A549 (cell line): ENCODE measurements around the gene MND1. TPM values are rescaled to one million over a fixed set of nuclear protein-coding genes. Genes with fewer than 3 reads are reported as not detected.

ENCODE experiments used
- ATAC-seq, 2 experiments: fragments of 200-7000 bp in 1 of 2; fragments of >200 bp in 1 of 2; cut with Nextera tagmentation in 1 of 2; cut with Tn5 transposase in 1 of 2; 3 replicates each; pipeline versions ENCODE4 v1.8.0 to v1.9.1; 2018 to 2020; ENCODE audit warnings: mild to moderate bottlenecking in 1 of 2, moderate library complexity in 1 of 2
- CTCF ChIA-PET: fragments of 300-600 bp; sonication (Branson Sonifier 250); formaldehyde crosslinking; extraction: SDS; loops from one replicate; lab custom pipeline; 2021; ENCODE audit warnings: antibody characterized with exemption, inconsistent platforms; lab: Yijun Ruan, JAX
- POLR2A ChIA-PET: fragments of 350-600 bp; formaldehyde crosslinking; extraction: SDS; loops from one replicate; lab custom pipeline; 2021; ENCODE audit warnings: antibody characterized with exemption, inconsistent platforms; lab: Yijun Ruan, JAX
- DNase-seq, 2 experiments: peaks; one replicate each; pipeline versions ENCODE4 v3.0.0 to v3.0.0-alpha.2; 2011 to 2016; ENCODE audit warnings: low read depth in 1 of 2, low spot score in 1 of 2
- FAIRE-seq: peaks from 2 replicates; lab custom pipeline; 2011; peaks lifted over from hg19 to GRCh38; lab: Jason Lieb, UNC
- H3K27ac ChIP-seq, 2 experiments: fragments of >200 bp; sonication (Bioruptor Twin); formaldehyde crosslinking; 3 replicates each; pipeline ENCODE4 v1.5.1; 2016 to 2017
- H3K4me1 ChIP-seq: fragments of >200 bp; sonication (Bioruptor Twin); formaldehyde crosslinking; 3 replicates; pipeline ENCODE4 v1.6.1; 2016
- H3K4me2 ChIP-seq: fragments of >200 bp; sonication (Bioruptor Twin); formaldehyde crosslinking; 3 replicates; pipeline ENCODE4 v1.6.1; 2016
- H3K4me3 ChIP-seq: fragments of >200 bp; sonication (Bioruptor Twin); formaldehyde crosslinking; 3 replicates; pipeline ENCODE4 v1.5.1; 2016
- H3K9me3 ChIP-seq: fragments of >200 bp; sonication (Bioruptor Twin); formaldehyde crosslinking; 3 replicates; pipeline ENCODE4 v1.6.1; 2016
- CHD2 ChIP-seq: fragments of 150-350 bp; IDR thresholded peaks from 2 replicates; pipeline ENCODE4 v1.6.1; 2014; ENCODE audit warnings: low read length; ENCODE audit not compliant: partially characterized antibody
- EHMT2 ChIP-seq: fragments of 200-600 bp; sonication (generic); IDR thresholded peaks from 2 replicates; pipeline ENCODE4 v1.6.1; 2016; ENCODE audit warnings: antibody characterized with exemption, low read depth, mild to moderate bottlenecking, moderate library complexity
- EP300 ChIP-seq, 2 experiments: fragments of >200 bp; sonication (Bioruptor Twin); formaldehyde crosslinking; IDR thresholded peaks; 2 replicates in 1 of 2; 3 replicates in 1 of 2; pipeline ENCODE4 v1.6.1; 2016 to 2017
- FOSB ChIP-seq: fragments of 250-450 bp; sonication (Bioruptor Pico); IDR thresholded peaks from 2 replicates; pipeline ENCODE4 v1.5.0; 2020; ENCODE audit warnings: mild to moderate bottlenecking, moderate library complexity
- FOXS1 ChIP-seq: fragments of 250-450 bp; sonication (Bioruptor Pico); IDR thresholded peaks from 2 replicates; pipeline ENCODE4 v1.5.0; 2020; ENCODE audit warnings: mild to moderate bottlenecking, moderate library complexity
- GATA3 ChIP-seq: IDR thresholded peaks from 2 replicates; pipeline ENCODE4 v1.6.1; 2012; ENCODE audit warnings: borderline replicate concordance
- HDAC2 ChIP-seq: fragments of 200-600 bp; sonication (generic); IDR thresholded peaks from 2 replicates; pipeline ENCODE4 v1.6.1; 2016
- HEYL ChIP-seq: fragments of 250-450 bp; sonication (Bioruptor Pico); IDR thresholded peaks from 2 replicates; pipeline ENCODE4 v1.8.0; 2021; ENCODE audit warnings: mild to moderate bottlenecking, moderate library complexity
- MAX ChIP-seq: IDR thresholded peaks from 2 replicates; pipeline ENCODE4 v1.6.1; 2012
- NFE2L2 ChIP-seq: fragments of 150-350 bp; conservative IDR thresholded peaks from 2 replicates; pipeline ENCODE4 v1.6.1; 2014; ENCODE audit warnings: low read length
- NR3C1 ChIP-seq: fragments of >200 bp; sonication (Bioruptor Twin); formaldehyde crosslinking; IDR thresholded peaks from 3 replicates; pipeline ENCODE4 v1.6.1; 2017
- PHF8 ChIP-seq: fragments of 200-600 bp; sonication (generic); IDR thresholded peaks from 2 replicates; pipeline ENCODE4 v1.6.1; 2016; ENCODE audit warnings: low read depth, mild to moderate bottlenecking, antibody characterized with exemption, moderate library complexity, borderline replicate concordance
- POLR2A ChIP-seq: IDR thresholded peaks from 2 replicates; pipeline ENCODE4 v1.6.1; 2012; ENCODE audit warnings: mild to moderate bottlenecking, low read length
- RCOR1 ChIP-seq: fragments of 150-350 bp; IDR thresholded peaks from 2 replicates; pipeline ENCODE4 v1.6.1; 2014; ENCODE audit warnings: antibody characterized with exemption, low read length, low read depth
- REST ChIP-seq: fragments of 200-600 bp; sonication (generic); IDR thresholded peaks from 2 replicates; pipeline ENCODE4 v1.6.1; 2016; ENCODE audit warnings: antibody characterized with exemption, mild to moderate bottlenecking, moderate library complexity
- RFX5 ChIP-seq: fragments of 450-650 bp; IDR thresholded peaks from 2 replicates; pipeline ENCODE4 v1.7.1; 2014; ENCODE audit warnings: antibody characterized with exemption, mild to moderate bottlenecking, moderate library complexity
- RNF2 ChIP-seq: fragments of 200-600 bp; sonication (generic); IDR thresholded peaks from 2 replicates; pipeline ENCODE4 v1.6.1; 2016; ENCODE audit warnings: low read depth, mild to moderate bottlenecking, antibody characterized with exemption, moderate library complexity, borderline replicate concordance
- SMC3 ChIP-seq: fragments of >200 bp; sonication (Bioruptor Twin); formaldehyde crosslinking; IDR thresholded peaks from 3 replicates; pipeline ENCODE4 v1.6.1; 2018; ENCODE audit warnings: inconsistent platforms
- WGBS: methylation state at CpG from one replicate; pipeline ENCODE4 v1.1.6; 2017; ENCODE audit errors: missing lambda C conversion rate; 5-methylcytosine and 5-hydroxymethylcytosine counted together
- polyA plus RNA-seq, 4 experiments: library from polyadenylated mRNA; depleted of rRNA in 3 of 4; stranded (reverse); fragments of >200 nt; fragmentation: RNase III in 1 of 4; extraction: RNeasy Plus Mini Kit Qiagen cat#74134 plus additional on column Dnase treatment in 1 of 4; gene quantifications; 2 replicates in 3 of 4; 3 replicates in 1 of 4; pipeline ENCODE4 v1.2.3, GENCODE V29; 2011 to 2017
- TF ChIP-seq, protein P1 (sequence below): fragments of 250-450 bp; sonication (Bioruptor Pico); IDR thresholded peaks from 2 replicates; pipeline ENCODE4 v1.5.0; 2021; ENCODE audit warnings: mild to moderate bottlenecking, moderate library complexity, borderline replicate concordance
- TF ChIP-seq, protein P2 (sequence below): fragments of 450-650 bp; IDR thresholded peaks from 2 replicates; pipeline ENCODE4 v1.6.1; 2014; ENCODE audit warnings: antibody characterized with exemption

Gene MND1
- polyA plus RNA-seq, 2 of the 4 experiments (the other 2 are of a cell fraction), result 16.3 to 16.6 TPM

DNA sequence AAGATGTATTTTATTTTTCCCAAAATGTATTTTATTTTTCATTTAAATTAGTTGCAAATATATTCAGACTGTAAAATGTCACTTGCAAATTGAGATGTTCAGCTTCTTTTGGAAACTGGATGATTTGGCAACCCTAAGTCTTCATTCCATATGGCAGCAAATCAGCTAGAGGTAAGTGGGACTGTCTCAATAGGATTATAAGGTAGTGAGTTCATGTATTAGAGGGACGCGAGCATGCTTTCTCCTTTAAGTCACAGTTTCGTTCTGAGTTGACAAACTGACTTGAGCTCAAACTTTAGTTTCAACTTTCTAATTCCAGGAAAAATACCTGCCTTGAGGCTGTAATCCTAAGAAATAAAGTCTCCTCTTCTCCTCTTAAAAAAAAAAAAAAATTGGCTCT, 77.5 kb downstream of the MND1 start:
- H3K9me3 ChIP-seq, result no peaks in the 10 kb centered on the region
- no peak for FAIRE-seq
- no peak overlapping the region for H3K4me2 ChIP-seq
- H3K27ac ChIP-seq, result no peak overlapping the region
- ATAC-seq, result no peak
- no peak for TF ChIP-seq REST
- no peak for TF ChIP-seq EP300 (IDR thresholded peaks at IDR 0.05)
- no peak for TF ChIP-seq EHMT2
- TF ChIP-seq NR3C1, result no peak
- TF ChIP-seq SMC3, result no peak
- TF ChIP-seq HEYL (CRISPR knock-in tag), result no peak
- no peak for TF ChIP-seq CHD2
- CTCF ChIA-PET, result no interaction called here
- DNase-seq, result no peak
- POLR2A ChIA-PET, result no interaction called here
- no peaks in the 10 kb centered on the region for H3K4me1 ChIP-seq
- 90% methylated on average over 3 of the region's 3 CpGs for WGBS
- H3K4me3 ChIP-seq, result no peak overlapping the region

DNA sequence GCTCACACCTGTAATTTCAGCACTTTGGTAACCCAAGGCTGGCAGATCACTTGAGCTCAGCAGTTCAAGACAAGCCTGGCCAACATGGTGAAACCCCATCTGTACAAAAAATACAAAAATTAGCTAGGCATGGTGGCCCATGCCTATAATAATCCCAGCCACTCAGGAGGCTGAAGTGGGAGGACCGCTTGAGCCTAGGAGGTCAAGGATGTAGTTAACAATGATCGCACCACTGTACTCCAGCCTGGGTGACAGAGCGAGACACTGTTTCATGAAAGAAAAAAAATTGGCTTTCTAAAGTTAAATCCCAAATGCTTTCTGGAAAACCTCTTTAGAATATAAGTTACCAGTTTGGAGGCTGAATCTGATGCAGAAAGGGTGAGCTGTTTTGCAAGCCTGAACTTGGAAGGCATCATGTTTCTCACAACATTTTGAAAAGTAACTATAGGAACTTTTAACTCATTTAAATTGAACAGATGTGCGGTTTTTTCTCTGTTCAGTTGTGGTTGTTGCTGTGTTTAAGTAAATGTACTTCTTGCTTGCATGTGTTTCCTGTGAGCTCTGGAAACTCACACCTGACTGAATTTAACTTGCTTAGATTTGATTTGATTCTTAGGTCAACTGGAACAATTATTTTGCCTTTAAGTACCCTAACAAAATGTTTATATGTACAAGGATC, 81.9 kb downstream of the MND1 start:
- FAIRE-seq, result no peak
- ATAC-seq, result no peak
- DNase-seq, result no peak
- TF ChIP-seq PHF8 (no peak), RCOR1 (no peak), MAX (no peak), GATA3 (no peak), RFX5 (no peak), RNF2 (no peak), HDAC2 (no peak), FOXS1 (CRISPR knock-in tag) (no peak), NFE2L2 (no peak), POLR2A (no peak), FOSB (CRISPR knock-in tag) (no peak)
- TF ChIP-seq, protein P1, sequence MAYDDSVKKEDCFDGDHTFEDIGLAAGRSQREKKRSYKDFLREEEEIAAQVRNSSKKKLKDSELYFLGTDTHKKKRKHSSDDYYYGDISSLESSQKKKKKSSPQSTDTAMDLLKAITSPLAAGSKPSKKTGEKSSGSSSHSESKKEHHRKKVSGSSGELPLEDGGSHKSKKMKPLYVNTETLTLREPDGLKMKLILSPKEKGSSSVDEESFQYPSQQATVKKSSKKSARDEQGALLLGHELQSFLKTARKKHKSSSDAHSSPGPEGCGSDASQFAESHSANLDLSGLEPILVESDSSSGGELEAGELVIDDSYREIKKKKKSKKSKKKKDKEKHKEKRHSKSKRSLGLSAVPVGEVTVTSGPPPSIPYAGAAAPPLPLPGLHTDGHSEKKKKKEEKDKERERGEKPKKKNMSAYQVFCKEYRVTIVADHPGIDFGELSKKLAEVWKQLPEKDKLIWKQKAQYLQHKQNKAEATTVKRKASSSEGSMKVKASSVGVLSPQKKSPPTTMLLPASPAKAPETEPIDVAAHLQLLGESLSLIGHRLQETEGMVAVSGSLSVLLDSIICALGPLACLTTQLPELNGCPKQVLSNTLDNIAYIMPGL, result no peak
- TF ChIP-seq, protein P2, sequence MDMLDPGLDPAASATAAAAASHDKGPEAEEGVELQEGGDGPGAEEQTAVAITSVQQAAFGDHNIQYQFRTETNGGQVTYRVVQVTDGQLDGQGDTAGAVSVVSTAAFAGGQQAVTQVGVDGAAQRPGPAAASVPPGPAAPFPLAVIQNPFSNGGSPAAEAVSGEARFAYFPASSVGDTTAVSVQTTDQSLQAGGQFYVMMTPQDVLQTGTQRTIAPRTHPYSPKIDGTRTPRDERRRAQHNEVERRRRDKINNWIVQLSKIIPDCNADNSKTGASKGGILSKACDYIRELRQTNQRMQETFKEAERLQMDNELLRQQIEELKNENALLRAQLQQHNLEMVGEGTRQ, result no peak
- H3K27ac ChIP-seq, result no peak overlapping the region
- WGBS, result 87% methylated on average over 4 of the region's 4 CpGs
- POLR2A ChIA-PET, result no interaction called here
- H3K4me3 ChIP-seq, result no peak overlapping the region
- H3K4me1 ChIP-seq, result no peaks in the 10 kb centered on the region
- H3K9me3 ChIP-seq, result no peaks in the 10 kb centered on the region
- CTCF ChIA-PET, result no interaction called here
- H3K4me2 ChIP-seq, result no peak overlapping the region
